HEK293 (cell line): Measurements from ENCODE around the gene NTRK3.

Experiments used
- BCL11B ChIP-seq: fragments of 450-650 bp; formaldehyde crosslinking; IDR thresholded peaks from 2 replicates; pipeline ENCODE4 v1.5.1; 2016; ENCODE audit warnings: low read depth, missing biosample characterization, missing genetic modification characterization
- CTCF ChIP-seq: fragments of 450-650 bp; formaldehyde crosslinking; IDR thresholded peaks from 2 replicates; pipeline ENCODE4 v1.5.1; 2016; ENCODE audit warnings: missing biosample characterization, missing genetic modification characterization
- PATZ1 ChIP-seq: fragments of 450-650 bp; formaldehyde crosslinking; IDR thresholded peaks from 2 replicates; pipeline ENCODE4 v1.5.1; 2016; ENCODE audit warnings: missing biosample characterization, missing genetic modification characterization
- TCF7L2 ChIP-seq: IDR thresholded peaks from 2 replicates; pipeline ENCODE4 v1.6.1; 2011; ENCODE audit warnings: low read depth, mild to moderate bottlenecking, inconsistent platforms, low read length, moderate library complexity, borderline replicate concordance
- ZNF140 ChIP-seq: fragments of 450-650 bp; formaldehyde crosslinking; IDR thresholded peaks from 2 replicates; pipeline ENCODE4 v1.5.1; 2016; ENCODE audit warnings: missing biosample characterization, missing genetic modification characterization
- ZNF639 ChIP-seq: fragments of 450-650 bp; formaldehyde crosslinking; IDR thresholded peaks from 2 replicates; pipeline ENCODE4 v1.5.1; 2016; ENCODE audit warnings: missing biosample characterization, missing genetic modification characterization

GRCh38 chr15:87942316-87942715, 314.2 kb downstream of the NTRK3 start:
- TF ChIP-seq TCF7L2 (no peak), CTCF (tag by site-specific recombination) (no peak), ZNF140 (tag by site-specific recombination) (no peak), BCL11B (no peak), ZNF639 (tag by site-specific recombination) (no peak), PATZ1 (tag by site-specific recombination) (no peak)
